ENCODE measurements around the gene SIX6. TPM values are rescaled to one million over a fixed set of nuclear protein-coding genes. Genes with fewer than 3 reads are reported as not detected.

SIX6 gene
- total and polyA plus RNA-seq, 9 donors: 0.04 to 0.12 (median 0.06) TPM; not detected in 3

DNA sequence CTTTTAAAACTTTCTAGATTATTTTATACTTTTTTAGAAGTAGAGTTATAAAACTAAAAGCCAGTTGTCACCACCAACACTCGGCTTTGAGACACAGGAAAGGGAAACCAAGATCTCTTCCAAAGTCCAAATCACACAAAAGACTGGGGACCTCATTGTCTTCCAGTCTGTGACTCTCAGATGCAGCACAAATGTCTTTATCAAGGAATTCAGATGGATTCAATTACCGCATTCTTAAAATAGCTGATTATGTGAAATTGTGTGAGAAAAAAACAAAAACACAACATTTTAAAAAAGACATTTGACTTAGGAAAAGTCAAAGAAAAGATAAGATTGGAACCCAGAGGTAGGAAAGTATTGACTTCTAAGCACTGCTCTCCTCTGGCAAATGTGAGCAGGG is 3.5 kb upstream of the SIX6 start:
- Histone ChIP-seq H3K9me3 (replicated peaks; ENCODE audit: control insufficient read depth, low read depth, low read length) (no peaks in the 10 kb centered on the region), H3K4me1 (ENCODE audit: control insufficient read depth, insufficient read depth, low read length) (peaks cover 25% of the 10 kb centered on the region), H3K27ac (ENCODE audit: low read length) (no peak overlapping the region), H3K36me3 (ENCODE audit: control insufficient read depth, insufficient read depth, low read length) (no peaks in the 10 kb centered on the region), H3K27me3 (ENCODE audit: control insufficient read depth, insufficient read depth, low read length) (peaks cover 63% of the 10 kb centered on the region), H3K4me3 (ENCODE audit: low read length) (no peak overlapping the region)
- no peak for DNase-seq
- WGBS (ENCODE audit: insufficient coverage): no CpG with 5 or more reads among the region's 2 CpGs

DNA sequence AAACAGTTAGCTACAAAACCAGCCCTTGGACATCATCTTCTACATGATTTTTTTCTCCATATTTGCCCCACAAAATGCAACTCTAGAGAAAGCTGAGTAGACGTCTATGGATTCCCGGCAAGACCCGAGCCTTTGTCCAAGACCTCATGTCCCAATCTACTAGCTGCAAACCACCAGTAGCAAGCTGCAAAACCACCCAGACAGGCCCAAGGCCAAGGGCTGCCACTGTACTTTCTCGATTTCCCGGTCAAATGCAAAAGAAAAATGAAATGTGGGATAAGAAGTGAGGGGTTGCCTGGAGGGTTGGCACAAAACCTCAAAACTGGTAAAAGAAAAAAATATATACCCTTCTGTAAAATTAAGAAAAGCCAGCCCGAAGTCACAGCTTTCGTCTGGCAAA is 2.9 kb upstream of the SIX6 start:
- 8% methylated on average over 2 of the region's 7 CpGs for WGBS (ENCODE audit: insufficient coverage)
- Histone ChIP-seq H3K4me1 (ENCODE audit: control insufficient read depth, insufficient read depth, low read length) (peaks cover 31% of the 10 kb centered on the region), H3K27ac (ENCODE audit: low read length) (no peak overlapping the region), H3K36me3 (ENCODE audit: control insufficient read depth, insufficient read depth, low read length) (no peaks in the 10 kb centered on the region), H3K27me3 (ENCODE audit: control insufficient read depth, insufficient read depth, low read length) (peaks cover 68% of the 10 kb centered on the region), H3K9me3 (replicated peaks; ENCODE audit: control insufficient read depth, low read depth, low read length) (no peaks in the 10 kb centered on the region), H3K4me3 (ENCODE audit: low read length) (no peak overlapping the region)
- DNase-seq: no peak

DNA sequence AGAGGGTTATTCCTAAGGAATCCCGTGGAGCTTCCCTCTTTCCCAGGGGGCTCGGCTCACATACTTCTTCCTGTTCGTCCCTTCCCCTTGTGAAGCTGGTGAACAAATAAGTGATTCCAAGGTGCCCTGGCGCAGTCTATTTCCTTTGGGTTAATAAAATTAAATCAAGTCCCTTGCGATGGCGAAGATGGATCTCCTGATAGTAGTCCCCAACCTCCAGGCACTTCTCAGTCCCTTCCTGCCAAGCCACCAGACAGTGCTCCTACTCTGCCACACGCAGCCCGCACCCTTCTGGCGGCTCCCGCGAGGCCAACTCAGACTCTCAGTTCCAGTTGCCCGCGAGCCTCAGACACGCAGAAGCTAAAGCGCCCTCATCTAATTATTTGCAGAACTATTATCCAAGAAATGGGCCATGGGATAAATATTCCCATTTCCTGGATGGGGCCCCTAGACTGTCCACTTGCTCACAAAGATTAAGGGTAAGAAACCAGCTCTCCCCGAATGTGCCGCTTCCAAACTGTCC is 2.4 kb upstream of the SIX6 start:
- Histone ChIP-seq H3K4me3 (ENCODE audit: low read length) (no peak overlapping the region), H3K36me3 (ENCODE audit: control insufficient read depth, insufficient read depth, low read length) (no peaks in the 10 kb centered on the region), H3K4me1 (ENCODE audit: control insufficient read depth, insufficient read depth, low read length) (peaks cover 35% of the 10 kb centered on the region), H3K27ac (ENCODE audit: low read length) (no peak overlapping the region), H3K27me3 (ENCODE audit: control insufficient read depth, insufficient read depth, low read length) (peaks cover 69% of the 10 kb centered on the region), H3K9me3 (replicated peaks; ENCODE audit: control insufficient read depth, low read depth, low read length) (no peaks in the 10 kb centered on the region)
- no peak for DNase-seq
- 11% methylated on average over 11 of the region's 17 CpGs for WGBS (ENCODE audit: insufficient coverage)

DNA sequence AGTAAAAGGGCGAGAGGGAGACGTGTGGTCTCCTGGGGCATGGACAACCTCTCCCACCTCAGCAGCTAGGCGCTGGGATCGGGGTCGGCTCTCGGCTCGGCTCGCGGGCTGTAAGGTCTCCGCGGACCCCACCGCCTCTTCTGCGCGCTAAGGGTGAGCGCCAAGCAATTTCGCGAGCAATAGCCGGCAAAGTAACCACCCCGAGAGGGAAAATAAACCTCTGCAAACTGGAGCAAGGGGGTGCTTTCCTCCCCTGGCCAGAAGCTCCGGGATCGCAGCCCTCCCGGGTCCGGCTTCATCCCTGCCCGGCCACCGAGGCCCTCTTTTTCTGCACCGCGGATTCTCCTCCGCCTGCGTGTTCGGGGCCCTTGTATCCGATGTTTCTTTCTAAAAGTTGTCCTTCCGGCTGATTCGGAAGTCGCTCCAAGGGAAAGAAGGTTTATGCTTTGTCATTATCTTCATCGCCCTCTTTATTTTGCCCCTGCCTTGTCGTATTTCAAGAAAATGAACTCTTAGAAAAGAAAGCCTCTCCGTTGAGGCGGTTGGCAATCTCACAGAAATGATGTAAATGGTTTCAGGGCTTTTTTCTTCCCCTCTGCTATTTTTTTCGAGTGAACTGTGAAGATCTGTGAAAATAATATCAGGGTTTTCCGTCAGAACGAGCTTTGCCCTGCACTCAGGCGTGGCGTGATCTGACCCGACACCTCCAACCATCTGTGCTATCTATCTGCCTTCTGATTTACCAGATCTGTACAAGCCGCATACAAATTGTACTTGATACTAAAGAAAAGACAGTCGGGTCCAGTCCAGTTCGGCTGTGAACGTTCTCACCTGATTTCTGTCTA is 1.7 kb upstream of the SIX6 start:
- Histone ChIP-seq H3K27ac (ENCODE audit: low read length) (no peak overlapping the region), H3K4me1 (ENCODE audit: control insufficient read depth, insufficient read depth, low read length) (peaks cover 35% of the 10 kb centered on the region), H3K9me3 (replicated peaks; ENCODE audit: control insufficient read depth, low read depth, low read length) (no peaks in the 10 kb centered on the region), H3K27me3 (ENCODE audit: control insufficient read depth, insufficient read depth, low read length) (peaks cover 76% of the 10 kb centered on the region), H3K36me3 (ENCODE audit: control insufficient read depth, insufficient read depth, low read length) (no peaks in the 10 kb centered on the region), H3K4me3 (ENCODE audit: low read length) (no peak overlapping the region)
- WGBS (ENCODE audit: insufficient coverage): 8% methylated on average over 27 of the region's 48 CpGs
- DNase-seq: peak; percentile 14

DNA sequence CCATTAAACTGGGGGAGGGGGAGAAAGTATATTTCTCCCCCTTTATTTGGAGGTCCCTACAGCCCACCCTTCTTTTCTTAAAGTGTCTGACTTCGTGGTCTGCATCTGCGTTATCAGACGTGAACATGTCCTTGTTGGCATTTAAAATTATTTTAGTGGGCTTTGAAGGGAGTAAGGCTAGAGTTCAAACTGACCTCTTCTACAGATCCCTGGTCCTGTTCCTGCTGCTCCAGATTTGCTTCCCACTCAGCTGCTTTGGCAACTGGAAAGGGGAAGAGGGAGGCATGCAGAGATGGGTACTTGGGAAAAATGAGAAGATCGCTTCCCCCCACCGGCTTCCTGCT is 611 bp upstream of the SIX6 start:
- DNase-seq: no peak
- Histone ChIP-seq H3K9me3 (replicated peaks; ENCODE audit: control insufficient read depth, low read depth, low read length) (no peaks in the 10 kb centered on the region), H3K27me3 (ENCODE audit: control insufficient read depth, insufficient read depth, low read length) (peaks cover 79% of the 10 kb centered on the region), H3K4me3 (ENCODE audit: low read length) (no peak overlapping the region), H3K27ac (ENCODE audit: low read length) (no peak overlapping the region), H3K4me1 (ENCODE audit: control insufficient read depth, insufficient read depth, low read length) (peaks cover 35% of the 10 kb centered on the region), H3K36me3 (ENCODE audit: control insufficient read depth, insufficient read depth, low read length) (no peaks in the 10 kb centered on the region)
- WGBS (ENCODE audit: insufficient coverage): no CpG with 5 or more reads among the region's 5 CpGs

DNA sequence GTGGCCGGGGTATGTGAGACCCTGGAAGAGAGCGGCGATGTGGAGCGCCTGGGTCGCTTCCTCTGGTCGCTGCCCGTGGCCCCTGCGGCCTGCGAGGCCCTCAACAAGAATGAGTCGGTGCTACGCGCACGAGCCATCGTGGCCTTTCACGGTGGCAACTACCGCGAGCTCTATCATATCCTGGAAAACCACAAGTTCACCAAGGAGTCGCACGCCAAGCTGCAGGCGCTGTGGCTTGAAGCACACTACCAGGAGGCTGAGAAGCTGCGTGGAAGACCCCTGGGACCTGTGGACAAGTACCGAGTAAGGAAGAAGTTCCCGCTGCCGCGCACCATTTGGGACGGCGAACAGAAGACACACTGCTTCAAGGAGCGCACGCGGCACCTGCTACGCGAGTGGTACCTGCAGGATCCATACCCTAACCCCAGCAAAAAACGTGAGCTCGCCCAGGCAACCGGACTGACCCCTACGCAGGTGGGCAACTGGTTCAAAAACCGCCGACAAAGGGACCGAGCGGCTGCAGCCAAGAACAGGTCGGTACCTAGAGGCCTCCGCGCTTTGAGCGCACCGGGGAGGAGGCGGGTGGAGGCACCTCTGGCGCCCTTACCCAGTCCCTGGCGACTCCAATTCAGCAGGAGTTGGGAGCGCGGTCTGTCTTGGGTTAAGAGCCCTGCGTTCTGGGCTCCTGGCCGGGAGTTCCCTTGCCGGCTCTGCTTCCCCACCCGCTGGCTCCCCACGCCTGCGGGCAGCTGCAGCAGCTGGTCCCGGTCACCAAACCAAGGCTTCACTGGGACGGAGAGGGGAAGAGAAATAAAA is 700 bp downstream of the SIX6 start:
- no peak overlapping the region for H3K4me3 ChIP-seq (ENCODE audit: low read length)

DNA sequence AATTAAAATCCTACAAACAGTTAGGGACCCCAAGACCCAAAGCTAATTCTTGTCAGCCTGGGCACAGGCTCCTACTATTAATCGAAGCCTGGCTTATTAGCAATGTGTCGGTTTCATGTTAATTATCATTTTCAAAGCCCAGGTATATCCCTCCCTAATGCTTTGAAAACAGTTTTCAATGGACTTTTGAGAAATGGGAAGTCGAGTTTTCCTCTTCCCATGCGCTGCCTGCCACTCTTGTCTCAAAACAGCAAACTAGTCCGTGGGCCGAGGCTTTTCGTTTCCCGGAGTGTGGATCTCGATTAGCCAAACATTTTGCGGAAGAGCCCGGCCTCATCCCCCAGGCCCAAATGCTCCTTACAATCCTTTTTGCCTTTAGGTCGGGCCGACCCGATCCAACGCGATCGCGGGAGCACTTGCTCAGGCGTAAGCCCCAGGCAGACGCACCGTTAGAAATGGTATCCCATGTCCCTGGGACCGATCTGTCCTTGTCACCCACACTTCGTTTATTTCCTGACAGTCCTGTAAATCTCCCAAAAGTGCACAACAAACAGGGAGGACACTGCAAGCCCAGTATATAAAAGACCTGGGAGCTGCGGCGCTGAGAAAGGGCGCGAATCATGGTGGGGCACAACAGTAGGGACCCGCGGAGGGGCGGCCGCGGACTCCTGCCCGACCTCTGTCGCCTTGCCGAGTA is 1.5 kb downstream of the SIX6 start:
- H3K4me1 ChIP-seq (ENCODE audit: control insufficient read depth, insufficient read depth, low read length): peaks cover 46% of the 10 kb centered on the region
- WGBS (ENCODE audit: insufficient coverage): 20% methylated on average over 35 of the region's 35 CpGs
- H3K36me3 ChIP-seq (ENCODE audit: control insufficient read depth, insufficient read depth, low read length): no peaks in the 10 kb centered on the region
- no peak overlapping the region for H3K27ac ChIP-seq (ENCODE audit: low read length)
- peaks cover 91% of the 10 kb centered on the region for H3K27me3 ChIP-seq (ENCODE audit: control insufficient read depth, insufficient read depth, low read length)
- H3K9me3 ChIP-seq (replicated peaks; ENCODE audit: control insufficient read depth, low read depth, low read length): no peaks in the 10 kb centered on the region
- H3K4me3 ChIP-seq (ENCODE audit: low read length): no peak overlapping the region
- peak; percentile 4 for DNase-seq

More for the DNA sequence above, 700 bp downstream of the SIX6 start:
- no peaks in the 10 kb centered on the region for H3K9me3 ChIP-seq (replicated peaks; ENCODE audit: control insufficient read depth, low read depth, low read length)
- H3K27ac ChIP-seq (ENCODE audit: low read length): no peak overlapping the region
- H3K27me3 ChIP-seq (ENCODE audit: control insufficient read depth, insufficient read depth, low read length): peaks cover 85% of the 10 kb centered on the region
- WGBS (ENCODE audit: insufficient coverage): 8% methylated on average over 53 of the region's 58 CpGs
- H3K36me3 ChIP-seq (ENCODE audit: control insufficient read depth, insufficient read depth, low read length): no peaks in the 10 kb centered on the region
- DNase-seq: peak; percentile 11
- H3K4me1 ChIP-seq (ENCODE audit: control insufficient read depth, insufficient read depth, low read length): peaks cover 40% of the 10 kb centered on the region

DNA sequence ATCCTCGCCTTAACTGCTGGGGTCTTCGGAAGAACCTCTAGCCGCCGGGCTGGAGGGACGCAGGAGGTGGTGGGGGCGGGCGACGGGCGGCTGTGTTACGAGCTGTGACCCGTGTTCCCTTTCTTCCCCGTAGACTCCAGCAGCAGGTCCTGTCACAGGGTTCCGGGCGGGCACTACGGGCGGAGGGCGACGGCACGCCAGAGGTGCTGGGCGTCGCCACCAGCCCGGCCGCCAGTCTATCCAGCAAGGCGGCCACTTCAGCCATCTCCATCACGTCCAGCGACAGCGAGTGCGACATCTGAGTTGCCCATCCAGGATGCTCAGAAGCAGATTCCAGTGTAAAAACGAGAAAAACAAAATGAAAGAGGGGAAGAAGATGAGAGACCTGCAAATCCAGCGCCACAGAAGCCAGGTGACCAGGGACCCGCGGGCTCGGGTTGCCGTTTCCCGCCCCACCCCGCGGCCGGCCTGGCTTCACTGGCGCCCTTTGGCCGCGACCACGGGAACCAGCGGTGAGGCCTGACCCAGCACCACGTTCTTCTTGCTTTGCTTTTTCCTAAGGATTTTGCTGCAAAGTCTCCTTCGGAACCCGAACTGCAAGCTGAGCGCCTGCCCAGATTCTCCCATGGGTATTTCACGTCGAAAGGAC is 2.1 kb downstream of the SIX6 start:
- peaks cover 49% of the 10 kb centered on the region for H3K4me1 ChIP-seq (ENCODE audit: control insufficient read depth, insufficient read depth, low read length)
- no peak overlapping the region for H3K27ac ChIP-seq (ENCODE audit: low read length)
- 11% methylated on average over 41 of the region's 49 CpGs for WGBS (ENCODE audit: insufficient coverage)
- H3K36me3 ChIP-seq (ENCODE audit: control insufficient read depth, insufficient read depth, low read length): no peaks in the 10 kb centered on the region
- H3K4me3 ChIP-seq (ENCODE audit: low read length): no peak overlapping the region
- peak; percentile 5 for DNase-seq
- no peaks in the 10 kb centered on the region for H3K9me3 ChIP-seq (replicated peaks; ENCODE audit: control insufficient read depth, low read depth, low read length)
- H3K27me3 ChIP-seq (ENCODE audit: control insufficient read depth, insufficient read depth, low read length): peaks cover 90% of the 10 kb centered on the region

DNA sequence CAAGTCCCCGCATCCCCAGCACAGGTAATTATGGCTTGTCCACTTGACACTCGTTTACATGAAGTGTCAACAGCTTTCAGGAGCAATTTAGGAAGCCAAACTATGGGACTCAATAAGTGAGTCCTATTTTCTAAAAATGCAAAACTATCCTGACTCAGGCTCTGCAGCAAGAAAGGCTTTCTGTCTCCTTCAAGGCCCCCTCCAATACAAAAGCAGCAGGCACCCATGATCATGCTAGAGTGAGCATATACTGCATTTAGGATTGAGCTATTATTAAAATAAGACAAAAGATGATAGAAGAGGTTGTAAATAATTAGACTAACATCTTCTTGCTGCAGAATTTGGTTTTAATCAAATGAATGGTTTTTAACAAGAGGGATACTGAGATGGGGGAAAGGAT is 3.2 kb downstream of the SIX6 start:
- DNase-seq: no peak
- Histone ChIP-seq H3K4me3 (ENCODE audit: low read length) (no peak overlapping the region), H3K27ac (ENCODE audit: low read length) (no peak overlapping the region), H3K4me1 (ENCODE audit: control insufficient read depth, insufficient read depth, low read length) (peaks cover 45% of the 10 kb centered on the region), H3K9me3 (replicated peaks; ENCODE audit: control insufficient read depth, low read depth, low read length) (no peaks in the 10 kb centered on the region), H3K36me3 (ENCODE audit: control insufficient read depth, insufficient read depth, low read length) (no peaks in the 10 kb centered on the region), H3K27me3 (ENCODE audit: control insufficient read depth, insufficient read depth, low read length) (peaks cover 88% of the 10 kb centered on the region)
- 37% methylated on average over 2 of the region's 2 CpGs for whole genome bisulfite sequencing (ENCODE audit: insufficient coverage)
